Keratinocyte (primary cell): ENCODE results near the gene ZACN. TPM values are rescaled to one million over a fixed set of nuclear protein-coding genes. Genes with fewer than 3 reads are reported as not detected.

ENCODE experiments used
- DNase-seq: peaks from one replicate; pipeline ENCODE4 v3.0.0-alpha.2; 2011; ENCODE audit warnings: low read depth, missing footprints, low spot score
- FAIRE-seq: peaks from 2 replicates; lab custom pipeline; 2011; peaks lifted over from hg19 to GRCh38; lab: Jason Lieb, UNC
- H2AFZ ChIP-seq: 2 replicates; pipeline ENCODE4 v1.6.0; 2012; ENCODE audit warnings: low read length, control low read depth, inconsistent platforms; ENCODE audit not compliant: control insufficient read depth
- H3K27ac ChIP-seq: 2 replicates; pipeline ENCODE4 v1.5.1; 2011; ENCODE audit warnings: low read length; ENCODE audit not compliant: control insufficient read depth, insufficient read depth
- H3K27me3 ChIP-seq: 3 replicates; pipeline ENCODE4 v1.6.0; 2011; ENCODE audit warnings: low read length; ENCODE audit not compliant: control insufficient read depth, insufficient read depth; ENCODE audit errors: extremely low read depth
- H3K36me3 ChIP-seq, 2 experiments: 2 replicates in 1 of 2; 3 replicates in 1 of 2; pipeline ENCODE4 v1.5.1; 2011; ENCODE audit warnings: low read length in 2 of 2, mild to moderate bottlenecking in 1 of 2; ENCODE audit not compliant: control insufficient read depth in 2 of 2, insufficient read depth in 2 of 2; ENCODE audit errors: extremely low read depth in 1 of 2
- H3K4me1 ChIP-seq: 3 replicates; pipeline ENCODE4 v1.5.1; 2011; ENCODE audit warnings: low read length; ENCODE audit not compliant: control insufficient read depth, insufficient read depth; ENCODE audit errors: extremely low read depth
- H3K4me2 ChIP-seq: 3 replicates; pipeline ENCODE4 v1.6.0; 2011; ENCODE audit warnings: low read depth, low read length; ENCODE audit not compliant: control insufficient read depth, insufficient read depth; ENCODE audit errors: extremely low read depth
- H3K4me3 ChIP-seq, 3 experiments: fragments of 200-600 bp in 1 of 3; sonication (generic) in 1 of 3; 2 replicates in 2 of 3; 3 replicates in 1 of 3; pipeline ENCODE4 v1.5.1; 2011 to 2016; ENCODE audit warnings: low read length in 3 of 3, mild to moderate bottlenecking in 3 of 3, control low read depth in 2 of 3, inconsistent platforms in 1 of 3, low read depth in 1 of 3, mixed read lengths in 1 of 3, mixed run types in 1 of 3, moderate library complexity in 1 of 3; ENCODE audit not compliant: control insufficient read depth in 2 of 3, insufficient read depth in 2 of 3; ENCODE audit errors: extremely low read depth in 1 of 3
- H3K79me2 ChIP-seq: 2 replicates; pipeline ENCODE4 v1.6.0; 2012; ENCODE audit warnings: low read length; ENCODE audit not compliant: control insufficient read depth, insufficient read depth
- H3K9ac ChIP-seq: 3 replicates; pipeline ENCODE4 v1.6.0; 2011; ENCODE audit warnings: low read length; ENCODE audit not compliant: control insufficient read depth, insufficient read depth; ENCODE audit errors: extremely low read depth
- H3K9me1 ChIP-seq: 3 replicates; pipeline ENCODE4 v1.6.0; 2011; ENCODE audit warnings: low read length; ENCODE audit not compliant: control insufficient read depth, insufficient read depth; ENCODE audit errors: extremely low read depth
- H3K9me3 ChIP-seq: 2 replicates; pipeline ENCODE4 v1.5.1; 2012; ENCODE audit warnings: low read depth, low read length; ENCODE audit not compliant: control insufficient read depth
- H4K20me1 ChIP-seq: 3 replicates; pipeline ENCODE4 v1.6.0; 2011; ENCODE audit warnings: low read length; ENCODE audit not compliant: control insufficient read depth, insufficient read depth; ENCODE audit errors: extremely low read depth
- EZH2 ChIP-seq: IDR thresholded peaks from one replicate; pipeline ENCODE4 v1.6.1; 2012; ENCODE audit warnings: inconsistent platforms, mild to moderate bottlenecking, low read length, moderate library complexity
- dilution Hi-C: fragments of 300-500 bp; cut with MboI; formaldehyde crosslinking; loops from one replicate; pipeline ENCODE4 v1.7.0; 2020; ENCODE audit warnings: low sequenced_read_pairs; ENCODE audit not compliant: extremely low pct_ligation_motif_present
- polyA plus RNA-seq, 5 experiments: library from polyadenylated mRNA; depleted of rRNA in 3 of 5; stranded (reverse) in 3 of 5; stranded (forward) in 1 of 5; unstranded in 1 of 5; fragments of >200 nt; gene quantifications; 1 replicate in 1 of 5; 2 replicates in 3 of 5; 3 replicates in 1 of 5; pipeline versions ENCODE4 v1.2.1 to v1.2.3, GENCODE V29; 2011 to 2012; ENCODE audit warnings: missing spikeins in 2 of 5, low read depth in 1 of 5, low replicate concordance in 1 of 5
- TF ChIP-seq, protein P1 (sequence below), 3 experiments: IDR thresholded peaks in 1 of 3; conservative IDR thresholded peaks in 1 of 3; optimal IDR thresholded peaks in 1 of 3; 2 replicates in 2 of 3; 3 replicates in 1 of 3; pipeline versions ENCODE3 to v1.5.1; 2011; ENCODE audit warnings: low read length in 3 of 3, mild to moderate bottlenecking in 3 of 3, moderate library complexity in 2 of 3, control low read depth in 1 of 3, inconsistent platforms in 1 of 3; ENCODE audit not compliant: insufficient read depth in 2 of 3; ENCODE audit errors: extremely low read depth in 1 of 3

Gene ZACN
- polyA plus RNA-seq, 1 donor (not counting 4 experiments of a cell fraction or from before 2014, with no cell fraction given) = not detected

DNA sequence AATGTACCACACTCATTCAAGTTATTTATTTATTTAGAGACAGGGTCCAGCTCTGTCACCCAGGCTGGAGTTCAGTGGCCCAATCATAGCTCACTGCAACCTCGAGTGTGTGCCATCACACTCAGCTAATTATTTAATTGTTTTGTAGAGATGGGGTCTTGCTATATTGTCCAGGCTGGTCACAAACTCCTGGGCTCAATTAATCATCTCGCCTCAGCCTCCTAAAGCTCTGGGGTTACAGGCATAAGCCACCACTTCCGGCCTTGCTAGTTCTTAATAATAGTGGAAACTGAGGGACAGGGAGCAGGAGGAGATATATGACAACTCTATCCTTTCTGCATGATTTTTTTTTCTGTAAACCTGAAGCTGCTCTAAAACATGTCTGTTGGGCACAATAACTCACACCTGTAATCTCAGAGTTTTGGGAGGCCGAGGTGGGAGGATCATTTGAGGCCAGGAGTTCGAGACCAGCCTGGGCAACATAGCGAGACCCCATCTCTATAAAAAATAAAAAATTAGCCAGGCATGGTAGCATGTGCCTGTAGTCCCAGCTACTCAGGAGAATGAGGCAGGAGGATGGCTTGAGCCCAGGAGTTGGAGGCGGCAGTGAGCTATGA is 36.3 kb downstream of the ZACN start:
- H3K9me1 ChIP-seq = no peaks in the 10 kb centered on the region
- H3K27me3 ChIP-seq = no peaks in the 10 kb centered on the region
- H3K9me3 ChIP-seq = no peaks in the 10 kb centered on the region
- no peak overlapping the region for H3K4me2 ChIP-seq
- no peak for TF ChIP-seq EZH2
- TF ChIP-seq, protein P1, sequence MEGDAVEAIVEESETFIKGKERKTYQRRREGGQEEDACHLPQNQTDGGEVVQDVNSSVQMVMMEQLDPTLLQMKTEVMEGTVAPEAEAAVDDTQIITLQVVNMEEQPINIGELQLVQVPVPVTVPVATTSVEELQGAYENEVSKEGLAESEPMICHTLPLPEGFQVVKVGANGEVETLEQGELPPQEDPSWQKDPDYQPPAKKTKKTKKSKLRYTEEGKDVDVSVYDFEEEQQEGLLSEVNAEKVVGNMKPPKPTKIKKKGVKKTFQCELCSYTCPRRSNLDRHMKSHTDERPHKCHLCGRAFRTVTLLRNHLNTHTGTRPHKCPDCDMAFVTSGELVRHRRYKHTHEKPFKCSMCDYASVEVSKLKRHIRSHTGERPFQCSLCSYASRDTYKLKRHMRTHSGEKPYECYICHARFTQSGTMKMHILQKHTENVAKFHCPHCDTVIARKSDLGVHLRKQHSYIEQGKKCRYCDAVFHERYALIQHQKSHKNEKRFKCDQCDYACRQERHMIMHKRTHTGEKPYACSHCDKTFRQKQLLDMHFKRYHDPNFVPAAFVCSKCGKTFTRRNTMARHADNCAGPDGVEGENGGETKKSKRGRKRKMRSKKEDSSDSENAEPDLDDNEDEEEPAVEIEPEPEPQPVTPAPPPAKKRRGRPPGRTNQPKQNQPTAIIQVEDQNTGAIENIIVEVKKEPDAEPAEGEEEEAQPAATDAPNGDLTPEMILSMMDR (optimal IDR thresholded peaks at IDR 0.05 in 1 of 3, IDR thresholded peaks at IDR 0.05 in 1 of 3, conservative IDR thresholded peaks at IDR 0.05 in 1 of 3; ENCODE audit: extremely low read depth in 1 of 3, insufficient read depth in 2 of 3, low read length in 3 of 3) = no peak
- no peak overlapping the region for H3K9ac ChIP-seq
- no peak overlapping the region for H3K4me3 ChIP-seq
- H3K79me2 ChIP-seq = no peaks in the 10 kb centered on the region
- no peak overlapping the region for H2AFZ ChIP-seq
- no peak overlapping the region for H3K27ac ChIP-seq
- no peak for FAIRE-seq
- no peaks in the 10 kb centered on the region for H3K36me3 ChIP-seq
- dilution Hi-C loops = no loop called here
- H4K20me1 ChIP-seq = no peaks in the 10 kb centered on the region
- DNase-seq = no peak
- H3K4me1 ChIP-seq = no peaks in the 10 kb centered on the region

DNA sequence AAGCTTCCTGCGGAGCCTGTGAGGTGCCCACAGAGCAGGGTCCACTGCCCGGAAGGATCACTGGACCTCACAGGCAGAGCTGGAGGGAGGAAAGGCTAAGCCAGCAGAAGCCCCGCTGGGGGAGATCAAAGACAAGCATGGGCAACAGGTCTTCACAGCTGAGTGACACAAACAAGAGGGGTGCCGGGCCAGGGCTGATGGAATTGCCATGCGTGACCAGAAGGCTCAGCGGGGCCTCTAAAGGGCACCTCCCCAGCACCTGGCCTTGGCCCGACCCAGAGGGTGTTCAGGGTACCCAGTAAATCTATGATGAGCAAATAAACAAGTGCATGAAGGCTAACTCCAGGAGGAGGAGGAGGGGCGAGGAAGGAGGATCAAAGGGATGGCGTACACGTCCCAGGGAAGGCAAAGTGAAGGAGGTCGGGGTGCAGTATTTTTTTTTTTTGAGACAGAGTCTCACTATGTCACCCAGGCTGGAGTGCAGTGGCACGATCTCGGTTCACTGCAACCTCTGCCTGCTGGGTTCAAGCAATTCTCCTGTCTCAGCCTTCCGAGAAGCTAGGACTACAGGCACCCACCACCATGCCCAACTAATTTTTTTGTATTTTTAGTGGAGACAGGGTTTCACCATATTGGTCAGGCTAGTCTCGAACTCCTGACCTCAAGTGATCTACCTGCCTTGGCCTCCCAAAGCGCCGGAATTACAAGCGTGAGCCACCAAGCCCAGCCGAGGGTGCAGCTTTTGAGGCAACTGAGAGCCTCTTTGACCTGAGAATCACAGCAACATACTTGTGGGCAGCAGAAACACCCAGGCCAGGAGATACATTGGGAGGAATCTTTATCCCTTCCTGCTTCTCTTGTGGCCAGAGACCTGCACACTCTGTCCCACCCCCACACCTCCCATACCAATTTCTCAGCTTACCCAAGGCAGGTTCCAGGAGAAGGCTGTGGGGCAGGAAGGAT is 40.7 kb downstream of the ZACN start:
- no peak for TF ChIP-seq EZH2
- TF ChIP-seq, protein P1 (optimal IDR thresholded peaks at IDR 0.05 in 1 of 3, IDR thresholded peaks at IDR 0.05 in 1 of 3, conservative IDR thresholded peaks at IDR 0.05 in 1 of 3; ENCODE audit: extremely low read depth in 1 of 3, insufficient read depth in 2 of 3, low read length in 3 of 3) = no peak
- FAIRE-seq (no peak), DNase-seq (no peak)
- Histone ChIP-seq H3K4me1 (peaks cover 3% of the 10 kb centered on the region), H3K4me3 (no peak overlapping the region), H3K4me2 (no peak overlapping the region), H4K20me1 (no peaks in the 10 kb centered on the region), H3K9me1 (no peaks in the 10 kb centered on the region), H3K9ac (no peak overlapping the region), H3K9me3 (no peaks in the 10 kb centered on the region), H3K79me2 (no peaks in the 10 kb centered on the region), H2AFZ (no peak overlapping the region), H3K27ac (no peak overlapping the region), H3K27me3 (peaks cover 5% of the 10 kb centered on the region), H3K36me3 (no peaks in the 10 kb centered on the region)
- dilution Hi-C loops = no loop called here
